Naive B cell (primary cell): Measurements from ENCODE around the gene MUC6. TPM values are rescaled to one million over a fixed set of nuclear protein-coding genes. Genes with fewer than 3 reads are reported as not detected.
"Not testable (repeated sequence)": the region's sequence is repeated elsewhere in the genome, so short reads cannot be mapped to it uniquely, and the experiment has no call there.

Experiments used
- ATAC-seq, 2 donors: fragments of 150-1000 bp; cut with Tn5 transposase; 2 replicates each; pipeline ENCODE4 v1.10.0; 2021; ENCODE audit warnings: low read depth in 2 of 2, mild to moderate bottlenecking in 2 of 2, moderate library complexity in 2 of 2
- DNase-seq: peaks from one replicate; pipeline ENCODE4 v3.0.0; 2022
- H3K27ac Mint-ChIP-seq, 6 donors: one replicate each; pipeline ENCODE4 v1.8.0; 2020 to 2022; ENCODE audit warnings: mild to moderate bottlenecking in 6 of 6, mixed read lengths in 6 of 6, moderate library complexity in 5 of 6, inconsistent platforms in 2 of 6
- H3K27me3 Mint-ChIP-seq, 3 donors: one replicate each; pipeline ENCODE4 v1.8.0; 2021 to 2022; ENCODE audit warnings: mixed read lengths in 3 of 3, mild to moderate bottlenecking in 1 of 3
- H3K36me3 Mint-ChIP-seq, 2 donors: one replicate each; pipeline ENCODE4 v1.8.0; 2020 to 2022; ENCODE audit warnings: mixed read lengths in 2 of 2, inconsistent platforms in 1 of 2, mild to moderate bottlenecking in 1 of 2
- H3K4me1 Mint-ChIP-seq, 3 donors: one replicate each; pipeline ENCODE4 v1.8.0; 2020 to 2022; ENCODE audit warnings: mixed read lengths in 3 of 3, inconsistent platforms in 1 of 3, mild to moderate bottlenecking in 1 of 3, moderate library complexity in 1 of 3
- H3K4me3 Mint-ChIP-seq, 8 donors: one replicate each; pipeline ENCODE4 v1.8.0; 2020 to 2022; ENCODE audit warnings: mild to moderate bottlenecking in 8 of 8, mixed read lengths in 8 of 8, moderate library complexity in 8 of 8, inconsistent platforms in 2 of 8
- H3K9me3 Mint-ChIP-seq, 7 donors: one replicate each; pipeline ENCODE4 v1.8.0; 2020 to 2022; ENCODE audit warnings: mixed read lengths in 7 of 7, mild to moderate bottlenecking in 5 of 7, inconsistent platforms in 2 of 7, moderate library complexity in 1 of 7
- polyA plus RNA-seq, 6 donors: library from polyadenylated mRNA; unstranded; fragments of 300-500 nt; fragmentation: Illumina TruSeq; gene quantifications; one replicate each; pipeline ENCODE4 v1.2.3, GENCODE V29; 2021; ENCODE audit warnings: low read depth in 6 of 6

MUC6 gene
- polyA plus RNA-seq, 6 donors from 2014 or later = 0.04 TPM; not detected in 5

GRCh38 chr11:976431-977160, 59.9 kb downstream of the MUC6 start:
- no peak for DNase-seq
- peaks cover 0 to 7% of the 10 kb centered on the region in 2 donors for H3K36me3 Mint-ChIP-seq
- no peak overlapping the region for H3K4me3 Mint-ChIP-seq
- no peaks in the 10 kb centered on the region for H3K9me3 Mint-ChIP-seq
- H3K27ac Mint-ChIP-seq = no peak overlapping the region
- H3K27me3 Mint-ChIP-seq = no peaks in the 10 kb centered on the region
- H3K4me1 Mint-ChIP-seq = peaks cover 0 to 7% (median 5%) of the 10 kb centered on the region in 3 donors
- ATAC-seq = no peak

GRCh38 chr11:975827-976226, 60.7 kb downstream of the MUC6 start:
- DNase-seq (no peak), ATAC-seq (no peak)
- Mint-ChIP-seq H3K27me3 (no peaks in the 10 kb centered on the region), H3K9me3 (no peaks in the 10 kb centered on the region), H3K36me3 (peaks cover 0 to 7% of the 10 kb centered on the region in 2 donors), H3K4me3 (no peak overlapping the region), H3K4me1 (peaks cover 5 to 13% (median 10%) of the 10 kb centered on the region in 3 donors), H3K27ac (peak overlapping the region in 1 of 6 donors; percentile 32)

GRCh38 chr11:975376-975775, 61.1 kb downstream of the MUC6 start:
- not testable (repeated sequence) for ATAC-seq, H3K27ac Mint-ChIP-seq, H3K4me3 Mint-ChIP-seq, H3K27me3 Mint-ChIP-seq, DNase-seq, H3K36me3 Mint-ChIP-seq, H3K9me3 Mint-ChIP-seq
- H3K4me1 Mint-ChIP-seq = peaks cover 10 to 17% (median 15%) of the 10 kb centered on the region in 3 donors

- H3K36me3 Mint-ChIP-seq = peaks cover 0 to 7% of the 10 kb centered on the region in 2 donors
- H3K4me1 Mint-ChIP-seq = peaks cover 18 to 32% (median 22%) of the 10 kb centered on the region in 3 donors
- H3K27me3 Mint-ChIP-seq = no peaks in the 10 kb centered on the region
- H3K27ac Mint-ChIP-seq = peak overlapping the region in 3 of 6 donors; percentile 50 to 79 (median 76)
- H3K4me3 Mint-ChIP-seq = peak overlapping the region in 2 of 8 donors; percentile 32 to 41
- ATAC-seq = no peak
- H3K9me3 Mint-ChIP-seq = no peaks in the 10 kb centered on the region
- no peak for DNase-seq
Measured at GRCh38 chr11:973237-973636, 63.3 kb downstream of the MUC6 start.

DNA sequence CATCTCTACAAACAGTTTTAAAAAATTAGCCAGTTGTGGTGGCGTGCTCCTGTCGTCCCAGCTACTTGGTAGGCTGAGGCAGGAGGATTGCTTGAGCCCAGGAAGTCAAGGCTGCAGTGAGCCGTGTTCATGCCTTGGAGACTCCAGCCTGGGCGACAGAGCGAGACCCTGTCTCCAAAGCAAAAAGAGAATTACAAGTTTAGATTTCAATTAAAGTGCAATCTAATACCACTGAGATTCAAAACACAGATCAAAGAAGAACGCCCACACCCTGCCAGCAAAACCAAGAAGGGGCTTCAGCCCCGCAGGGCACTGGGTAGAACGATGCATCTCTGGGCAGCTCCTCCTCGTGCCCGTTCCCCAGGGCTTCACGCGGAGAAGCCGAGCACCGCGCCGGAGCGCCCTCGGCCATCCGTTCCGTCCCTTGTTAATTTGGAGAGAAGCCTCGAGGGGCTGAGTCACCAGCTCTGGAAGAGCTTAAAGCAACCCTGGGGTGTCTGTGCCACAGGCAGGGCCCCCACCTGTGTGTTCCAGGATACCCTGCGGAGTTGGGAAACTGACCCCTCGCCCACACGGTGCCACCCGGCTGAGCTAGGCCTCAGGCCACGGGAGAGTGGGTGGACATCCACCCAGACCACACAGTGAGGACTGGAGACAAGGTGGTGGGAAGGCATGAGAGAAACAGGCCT, 63.9 kb downstream of the MUC6 start:
- H3K4me1 Mint-ChIP-seq = peaks cover 18 to 34% (median 22%) of the 10 kb centered on the region in 3 donors
- H3K9me3 Mint-ChIP-seq = no peaks in the 10 kb centered on the region
- H3K36me3 Mint-ChIP-seq = peaks cover 0 to 7% of the 10 kb centered on the region in 2 donors
- H3K27me3 Mint-ChIP-seq = no peaks in the 10 kb centered on the region
- DNase-seq (no peak), ATAC-seq (no peak)
- H3K27ac Mint-ChIP-seq = peak overlapping the region in 4 of 6 donors; percentile 18 to 76 (median 44)
- no peak overlapping the region for H3K4me3 Mint-ChIP-seq

DNA sequence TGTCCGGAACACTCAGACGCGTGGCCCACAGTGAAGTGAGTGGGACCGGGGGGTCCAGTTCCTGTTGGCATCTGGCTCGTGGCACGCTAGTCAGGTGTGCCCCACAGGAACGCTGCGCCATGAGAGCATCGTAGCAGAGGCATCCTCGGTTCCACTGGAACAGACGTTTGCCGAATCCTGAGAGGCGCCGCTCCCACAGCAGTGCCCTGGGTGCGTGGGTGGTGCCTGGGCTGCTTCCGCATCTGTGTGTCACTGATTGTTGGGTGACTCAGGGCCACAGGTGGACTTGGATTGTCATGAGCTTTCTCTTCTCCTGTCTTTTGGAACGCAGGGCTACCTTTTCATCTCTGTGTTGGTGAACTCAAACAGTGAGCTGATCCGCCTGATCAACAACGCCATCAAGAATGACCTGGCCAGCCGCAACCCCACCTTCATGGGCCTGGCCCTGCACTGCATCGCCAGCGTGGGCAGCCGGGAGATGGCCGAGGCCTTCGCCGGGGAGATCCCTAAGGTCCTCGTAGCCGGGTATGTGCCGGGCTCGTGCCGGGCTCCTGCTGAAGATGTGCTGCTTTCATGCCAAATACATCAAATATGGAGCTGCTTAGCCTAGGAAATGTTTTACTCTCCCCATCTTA, 64.7 kb downstream of the MUC6 start:
- H3K4me3 Mint-ChIP-seq = peak overlapping the region in 1 of 8 donors; percentile 53
- H3K27me3 Mint-ChIP-seq = no peaks in the 10 kb centered on the region
- peaks cover 0 to 7% of the 10 kb centered on the region in 2 donors for H3K36me3 Mint-ChIP-seq
- no peak overlapping the region for H3K27ac Mint-ChIP-seq
- H3K9me3 Mint-ChIP-seq = no peaks in the 10 kb centered on the region
- DNase-seq (no peak), ATAC-seq (no peak)
- peaks cover 18 to 34% (median 22%) of the 10 kb centered on the region in 3 donors for H3K4me1 Mint-ChIP-seq

DNA sequence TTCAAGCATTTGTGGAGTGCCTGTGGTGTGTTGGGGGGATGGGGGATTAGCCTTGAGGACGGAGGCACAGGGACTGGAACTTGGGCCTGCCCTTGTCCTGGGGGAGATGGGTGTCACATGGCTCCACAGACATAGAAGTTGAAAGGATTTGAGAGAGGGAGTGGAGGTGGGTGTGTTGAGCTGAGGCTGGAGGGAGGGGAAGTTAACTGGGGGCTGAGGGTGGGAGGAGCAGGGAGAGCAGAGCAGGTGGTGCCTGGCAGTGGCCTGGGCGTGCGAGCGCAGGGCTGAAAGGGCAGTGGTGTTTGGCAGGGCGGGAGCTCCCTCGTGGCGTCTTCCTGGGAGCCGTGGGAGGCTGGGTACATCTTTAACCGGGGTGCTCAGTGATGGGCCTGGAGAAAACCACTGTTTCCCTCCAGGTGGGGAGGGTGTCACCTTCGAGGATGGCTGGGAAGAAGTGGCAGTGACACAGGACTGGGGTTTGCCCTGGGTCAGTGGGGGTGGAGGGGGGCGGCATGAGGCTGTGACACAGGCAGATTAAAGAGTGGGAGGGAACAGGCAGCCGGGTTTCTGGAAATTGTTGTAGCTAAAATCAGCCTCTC, 65.3 kb downstream of the MUC6 start:
- H3K27ac Mint-ChIP-seq = peak overlapping the region in 3 of 6 donors; percentile 49 to 71 (median 66)
- peak overlapping the region in 2 of 8 donors; percentile 55 to 64 for H3K4me3 Mint-ChIP-seq
- H3K27me3 Mint-ChIP-seq = no peaks in the 10 kb centered on the region
- H3K9me3 Mint-ChIP-seq = no peaks in the 10 kb centered on the region
- DNase-seq = no peak
- peaks cover 22 to 37% (median 22%) of the 10 kb centered on the region in 3 donors for H3K4me1 Mint-ChIP-seq
- ATAC-seq = no peak
- peaks cover 0 to 7% of the 10 kb centered on the region in 2 donors for H3K36me3 Mint-ChIP-seq

GRCh38 chr11:970319-970871, 66.1 kb downstream of the MUC6 start:
- H3K9me3 Mint-ChIP-seq = peaks cover 0 to 1% (median 0%) of the 10 kb centered on the region in 7 donors
- H3K4me1 Mint-ChIP-seq = peaks cover 23 to 35% (median 25%) of the 10 kb centered on the region in 3 donors
- no peaks in the 10 kb centered on the region for H3K27me3 Mint-ChIP-seq
- peaks cover 0 to 7% of the 10 kb centered on the region in 2 donors for H3K36me3 Mint-ChIP-seq
- ATAC-seq (peak in 1 of 2 donors; percentile 62), DNase-seq (no peak)
- peak overlapping the region in 4 of 8 donors; percentile 55 to 72 (median 60) for H3K4me3 Mint-ChIP-seq
- peak overlapping the region in 5 of 6 donors; percentile 49 to 89 (median 66) for H3K27ac Mint-ChIP-seq

DNA sequence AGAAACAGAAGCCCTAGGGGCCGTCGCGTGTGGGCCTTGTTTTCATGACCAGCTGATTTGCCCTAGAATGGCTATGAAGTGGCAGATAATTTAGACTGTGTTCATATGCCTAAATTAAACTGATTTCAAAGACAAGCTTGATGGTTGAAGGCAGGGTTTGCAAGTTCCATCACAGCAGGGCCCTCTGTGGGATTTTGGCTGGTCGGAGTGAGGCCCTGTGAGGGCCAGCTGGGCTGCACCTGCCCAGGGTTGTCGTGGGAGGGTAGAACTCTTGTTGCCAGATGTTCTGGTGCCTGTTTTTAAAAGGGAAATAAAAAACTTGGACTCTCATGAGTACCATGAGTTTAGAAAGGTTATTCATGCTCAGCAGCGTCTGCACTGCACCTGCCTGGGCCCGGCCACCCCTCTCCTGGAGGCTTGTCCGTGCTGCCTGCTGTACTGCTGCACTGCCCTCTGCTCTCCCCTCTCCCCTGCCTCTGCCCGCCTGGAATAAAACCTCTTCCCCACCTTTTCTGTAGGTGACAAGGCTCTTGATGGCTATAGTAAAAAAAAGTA, 66.8 kb downstream of the MUC6 start:
- H3K27ac Mint-ChIP-seq = peak overlapping the region in 2 of 6 donors; percentile 66 to 89
- no peaks in the 10 kb centered on the region for H3K27me3 Mint-ChIP-seq
- H3K4me1 Mint-ChIP-seq = peaks cover 26 to 36% (median 26%) of the 10 kb centered on the region in 3 donors
- peaks cover 0 to 1% (median 0%) of the 10 kb centered on the region in 7 donors for H3K9me3 Mint-ChIP-seq
- peaks cover 0 to 2% of the 10 kb centered on the region in 2 donors for H3K36me3 Mint-ChIP-seq
- DNase-seq (no peak), ATAC-seq (no peak)
- peak overlapping the region in 5 of 8 donors; percentile 50 to 72 (median 56) for H3K4me3 Mint-ChIP-seq

DNA sequence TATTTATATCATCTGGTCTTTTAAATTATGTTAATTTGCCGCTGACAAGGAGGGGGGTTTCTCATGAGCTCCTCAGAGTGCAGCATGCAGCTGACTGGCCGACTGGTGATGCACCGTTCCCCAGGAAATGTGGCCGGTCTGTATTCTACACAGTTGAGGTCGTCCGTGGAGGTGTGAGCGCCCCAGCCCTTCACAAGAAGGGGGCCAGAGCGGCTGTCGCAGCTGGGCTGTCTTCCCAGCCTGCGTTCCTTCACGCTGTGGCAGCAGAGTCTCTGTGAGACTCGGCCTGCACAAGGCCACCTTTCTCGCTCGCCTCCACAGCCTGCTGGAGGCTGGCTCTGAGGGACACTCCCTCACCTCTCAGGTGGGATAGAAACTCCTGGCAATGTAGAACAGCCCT, 67.7 kb downstream of the MUC6 start:
- H3K36me3 Mint-ChIP-seq = peaks cover 0 to 8% of the 10 kb centered on the region in 2 donors
- H3K9me3 Mint-ChIP-seq = peaks cover 0 to 1% (median 0%) of the 10 kb centered on the region in 7 donors
- peak overlapping the region in 1 of 8 donors; percentile 3 for H3K4me3 Mint-ChIP-seq
- H3K27me3 Mint-ChIP-seq = no peaks in the 10 kb centered on the region
- H3K27ac Mint-ChIP-seq = peak overlapping the region in 2 of 6 donors; percentile 22 to 24
- peaks cover 26 to 36% (median 33%) of the 10 kb centered on the region in 3 donors for H3K4me1 Mint-ChIP-seq
- no peak for DNase-seq
- no peak for ATAC-seq

DNA sequence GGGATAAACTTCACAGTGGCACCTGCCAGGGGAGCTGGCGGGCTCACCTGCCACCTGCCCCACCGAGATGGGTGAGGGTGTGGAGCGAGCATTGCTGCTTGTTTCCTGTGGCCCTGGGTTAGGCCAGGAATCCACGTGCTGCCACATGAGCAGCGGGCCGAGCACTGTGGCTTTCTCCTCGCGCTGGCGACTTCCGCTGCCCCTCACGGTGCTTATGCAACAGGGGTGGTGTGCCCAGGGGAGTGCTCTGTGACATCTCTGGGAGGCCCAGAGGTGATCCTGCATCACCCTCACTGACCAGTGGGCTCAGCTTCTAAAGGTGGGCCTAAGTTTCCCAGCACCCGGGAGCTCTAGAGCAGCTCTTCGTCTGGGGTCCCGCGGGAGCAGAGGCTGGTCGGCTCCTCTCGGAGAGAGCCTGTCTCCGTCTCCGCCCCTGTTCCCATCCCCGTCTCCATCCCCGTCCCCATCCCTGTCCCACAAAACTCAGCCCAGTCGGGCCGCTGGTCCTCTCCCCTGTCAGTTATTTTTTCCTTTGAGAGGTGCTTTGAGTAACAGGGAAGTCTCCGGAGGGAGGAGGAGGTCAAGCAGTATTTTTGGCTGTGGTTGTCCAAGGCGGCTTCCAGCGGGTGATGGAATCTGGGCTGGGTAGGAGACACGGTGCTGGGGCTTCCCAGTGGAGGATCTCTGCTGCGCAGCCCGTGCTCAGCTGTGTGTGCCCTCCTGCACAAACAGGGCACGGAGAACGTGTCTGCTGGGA, 68.3 kb downstream of the MUC6 start:
- DNase-seq (no peak), ATAC-seq (no peak)
- Mint-ChIP-seq H3K27me3 (no peaks in the 10 kb centered on the region), H3K4me3 (peak overlapping the region in 1 of 8 donors; percentile 41), H3K4me1 (peaks cover 26 to 36% (median 33%) of the 10 kb centered on the region in 3 donors), H3K27ac (no peak overlapping the region), H3K9me3 (peaks cover 0 to 1% (median 0%) of the 10 kb centered on the region in 7 donors), H3K36me3 (peaks cover 0 to 10% of the 10 kb centered on the region in 2 donors)
